ENCODE data around the gene ZBTB46.
"Not testable (repeated sequence)": the region's sequence is repeated elsewhere in the genome, so short reads cannot be mapped to it uniquely, and the experiment has no call there.

The ZBTB46 gene

DNA sequence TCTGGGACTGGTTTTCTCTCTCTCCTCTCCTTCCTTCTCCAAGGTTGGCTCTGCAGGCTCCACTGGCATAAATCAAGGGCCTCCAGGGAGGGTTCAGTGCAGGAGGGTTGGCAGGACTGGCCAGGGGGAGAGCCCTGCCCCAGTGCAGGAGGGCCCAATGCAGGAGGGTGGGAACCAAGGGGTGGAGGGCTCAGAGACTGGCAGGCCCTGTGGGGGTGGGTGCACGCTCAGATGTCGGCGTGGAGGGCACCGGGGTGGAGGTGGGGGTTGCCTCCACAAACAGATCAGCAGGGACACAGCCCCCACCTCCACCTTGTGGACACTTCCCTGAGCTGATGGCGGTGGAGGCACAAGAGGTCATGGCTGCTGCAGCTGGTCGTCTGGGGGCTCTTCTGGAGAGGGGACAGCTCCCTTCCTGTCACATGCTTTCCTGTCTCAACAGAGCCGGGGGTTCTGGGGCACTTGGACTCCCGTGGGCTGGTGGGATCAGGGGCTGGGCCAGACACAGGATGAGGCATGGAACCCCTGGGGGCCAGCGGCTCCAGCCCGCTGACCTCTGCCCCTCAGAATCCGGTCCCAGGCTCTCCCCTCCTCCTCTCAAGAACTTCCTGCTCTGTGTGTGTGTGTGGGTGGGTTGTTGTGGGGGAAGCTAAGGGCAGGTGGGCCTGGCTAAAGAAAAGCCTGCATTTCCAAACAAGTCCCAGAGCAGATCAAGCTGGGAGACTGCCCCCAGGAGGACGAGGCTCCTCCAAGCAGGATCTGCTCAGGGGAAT, 27.5 kb upstream of the ZBTB46 start:
- no peak for DNase-seq (ENCODE audit: low read depth in 1 of 2, low spot score in 1 of 2)

DNA sequence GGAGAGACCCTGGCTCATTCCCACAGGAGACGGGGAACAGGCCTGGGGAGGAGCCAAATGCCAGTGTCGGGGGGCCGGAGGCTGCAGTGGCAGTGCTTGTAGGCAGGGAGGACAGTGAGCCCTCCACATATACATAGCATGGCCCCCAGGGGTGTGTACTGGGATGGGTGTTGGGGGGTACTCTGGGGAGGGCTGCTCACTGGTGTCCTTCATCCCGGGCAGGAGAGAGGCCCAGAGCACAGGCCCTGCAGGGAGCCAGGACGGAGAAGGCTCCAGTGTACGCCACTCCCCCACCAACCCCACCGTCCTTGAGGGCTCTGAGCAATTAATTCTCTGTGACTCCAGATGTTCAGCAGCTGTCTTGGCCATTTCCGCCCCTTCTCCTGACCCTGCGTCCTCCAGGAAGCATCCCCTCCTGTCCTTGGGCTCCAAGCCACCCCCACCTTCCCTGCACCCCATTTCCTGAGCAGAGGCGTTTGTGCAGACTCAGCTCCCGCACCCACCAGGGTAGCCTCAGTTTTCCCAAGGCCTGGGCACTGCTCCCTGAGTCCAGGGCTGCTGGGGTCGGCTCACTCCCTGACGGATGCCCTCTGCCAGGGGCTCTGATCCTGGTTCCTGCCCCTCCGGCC, 26.8 kb upstream of the ZBTB46 start:
- no peak for DNase-seq (ENCODE audit: low read depth in 1 of 2, low spot score in 1 of 2)

DNA sequence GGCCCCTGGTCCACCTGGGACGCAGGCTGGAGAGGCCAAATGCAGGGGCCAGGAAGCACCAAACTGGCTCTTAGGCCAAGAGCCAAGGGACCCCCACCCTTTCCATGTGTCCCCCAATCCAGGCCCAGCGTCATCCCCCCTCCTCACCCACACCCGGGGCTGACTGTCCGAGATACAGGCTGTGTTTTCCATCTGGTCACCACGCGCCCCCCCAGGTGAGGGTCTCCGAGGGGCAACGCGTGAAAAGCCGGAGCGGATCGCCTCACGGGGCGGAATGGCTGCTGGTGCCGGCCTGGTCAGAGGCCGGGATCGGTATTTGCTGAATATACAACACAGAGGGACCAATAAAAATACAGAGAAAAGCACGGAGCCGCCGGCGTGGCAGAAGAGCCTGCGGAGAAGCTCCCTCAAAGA, 25.0 kb upstream of the ZBTB46 start:
- no peak for DNase-seq (ENCODE audit: low read depth in 1 of 2, low spot score in 1 of 2)

DNA sequence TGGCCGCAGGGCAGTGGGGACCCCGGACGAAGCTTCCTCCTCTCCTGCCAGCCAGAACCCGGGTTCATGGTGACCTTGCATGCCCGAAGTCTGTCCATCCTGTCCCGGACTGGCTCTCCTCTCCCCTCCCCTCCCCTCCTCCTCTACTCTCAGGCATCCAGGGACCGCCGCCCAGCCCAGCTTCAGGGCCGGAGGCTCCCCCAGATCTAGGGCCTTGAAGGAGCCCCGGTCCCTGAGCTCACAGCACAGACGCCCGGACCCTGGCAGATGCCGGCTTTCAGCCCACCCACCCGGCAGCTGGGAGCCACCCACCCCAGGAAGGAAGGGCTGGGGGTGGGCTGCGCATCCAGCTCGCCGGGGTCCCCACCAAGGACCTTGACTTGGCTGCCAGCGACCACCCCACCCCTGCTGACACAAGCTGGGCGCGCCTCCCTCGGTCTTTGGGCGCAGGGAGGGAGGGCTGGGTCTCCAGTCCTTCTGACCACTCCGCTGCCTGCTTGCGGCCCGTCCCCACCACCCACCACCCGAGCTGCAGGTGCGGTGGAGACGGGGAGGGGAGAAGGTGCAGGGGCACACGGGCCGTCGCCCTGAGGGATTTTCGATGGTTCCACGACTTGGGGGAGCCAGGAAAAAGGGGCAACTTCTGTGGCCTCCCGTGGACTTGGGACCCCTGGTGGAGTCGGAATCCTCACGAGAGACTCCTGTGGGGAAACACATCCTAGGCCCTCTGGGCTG, 24.5 kb upstream of the ZBTB46 start:
- no peak for DNase-seq (ENCODE audit: low read depth in 1 of 2, low spot score in 1 of 2)

DNA sequence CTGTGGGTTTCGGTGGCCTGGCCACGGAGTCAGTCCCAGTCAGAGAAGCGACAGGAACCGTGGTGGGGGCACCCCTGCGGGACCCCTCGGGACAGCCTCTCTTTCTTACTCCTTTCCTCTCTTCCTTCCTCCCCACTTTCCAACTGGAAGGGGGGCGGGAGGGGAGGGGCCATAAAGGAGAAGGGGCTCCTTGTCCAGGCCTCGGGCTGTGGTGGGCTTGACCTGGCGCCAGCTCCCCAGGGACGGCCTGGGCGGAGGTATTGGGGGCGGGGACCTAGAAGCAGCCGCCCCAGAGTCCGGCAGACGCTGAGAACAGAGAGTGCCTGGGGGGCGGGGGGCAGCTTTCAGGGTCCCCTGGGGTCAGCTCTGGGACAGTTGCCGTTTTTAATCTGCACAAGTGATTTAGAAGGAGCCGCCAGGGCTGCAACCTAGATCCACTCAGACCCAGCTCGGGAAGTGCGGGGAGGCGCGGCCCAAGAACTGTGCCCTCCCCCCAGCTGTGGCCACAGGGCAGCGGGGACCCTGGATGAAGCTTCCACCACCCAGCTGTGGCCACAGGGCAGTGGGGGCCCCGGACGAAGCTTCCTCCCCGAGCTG, 23.8 kb upstream of the ZBTB46 start:
- no peak for DNase-seq (ENCODE audit: low read depth in 1 of 2, low spot score in 1 of 2)

DNA sequence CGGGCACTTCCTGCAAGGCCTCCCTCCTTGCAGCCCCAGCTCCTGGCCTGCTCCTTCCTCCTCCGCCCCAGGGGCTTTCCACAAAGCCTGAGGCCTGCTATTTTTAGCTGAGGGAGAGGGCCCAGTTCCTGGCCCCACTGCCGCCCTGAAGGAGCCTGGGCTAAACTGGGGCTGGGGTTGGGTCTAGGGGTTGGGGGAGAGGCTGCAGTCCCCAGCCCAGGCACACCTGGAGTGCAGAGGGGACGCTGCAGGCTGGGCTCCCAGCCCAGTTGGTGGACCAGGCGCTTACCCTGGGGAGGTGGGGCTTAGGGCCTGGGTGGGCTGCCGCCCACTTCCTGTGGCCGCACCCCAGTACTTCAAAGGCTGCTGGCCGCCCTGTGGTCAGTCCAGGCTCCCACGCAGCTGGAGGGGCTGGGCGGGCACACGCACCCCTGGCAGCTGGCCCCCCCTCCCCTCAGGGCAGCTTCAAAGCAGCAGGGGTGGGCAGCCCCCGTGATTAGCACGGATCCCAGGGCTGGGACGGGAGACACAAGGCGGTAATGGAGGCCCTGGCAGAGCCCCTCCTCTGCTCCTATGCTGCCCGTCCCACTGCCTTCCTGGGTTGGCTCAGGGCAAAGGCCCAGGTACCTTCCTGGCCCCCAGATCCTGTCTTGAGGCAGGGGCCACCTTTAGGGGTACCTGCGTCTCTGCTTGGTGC, 23.2 kb upstream of the ZBTB46 start:
- DNase-seq (ENCODE audit: low read depth in 1 of 2, low spot score in 1 of 2): no peak

DNA sequence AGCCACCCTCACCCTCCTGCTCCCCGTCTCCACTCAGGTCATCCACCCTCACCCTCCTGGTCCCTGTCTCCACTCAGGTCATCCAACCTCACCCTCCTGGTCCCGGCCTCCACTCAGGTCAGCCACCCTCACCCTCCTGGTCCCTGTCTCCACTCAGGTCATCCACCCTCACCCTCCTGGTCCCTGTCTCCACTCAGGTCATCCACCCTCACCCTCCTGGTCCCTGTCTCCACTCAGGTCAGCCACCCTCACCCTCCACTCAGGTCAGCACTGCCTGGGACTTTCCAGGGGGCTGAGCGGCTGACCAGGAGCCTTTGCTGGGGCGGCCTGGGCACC, 22.6 kb upstream of the ZBTB46 start:
- not testable (repeated sequence) for DNase-seq (ENCODE audit: low read depth in 1 of 2, low spot score in 1 of 2)

DNA sequence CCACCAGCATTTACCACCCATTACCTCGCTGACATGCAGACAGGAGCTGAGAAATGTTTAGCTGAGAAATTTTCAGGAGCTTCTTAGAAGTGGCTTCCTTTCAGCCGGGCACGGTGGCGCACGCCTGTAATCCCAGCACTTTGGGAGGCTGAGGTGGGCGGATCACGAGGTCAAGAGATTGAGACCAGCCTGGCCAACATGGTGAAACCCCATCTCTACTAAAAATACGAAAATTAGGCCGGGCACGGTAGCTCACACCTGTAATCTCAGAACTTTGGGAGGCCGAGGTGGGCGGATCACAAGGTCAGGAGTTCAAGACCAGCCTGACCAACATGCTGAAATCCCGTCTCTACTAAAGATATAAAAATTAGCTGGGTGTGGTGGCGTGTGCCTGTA, 20.5 kb upstream of the ZBTB46 start:
- not testable (repeated sequence) for DNase-seq (ENCODE audit: low read depth in 1 of 2, low spot score in 1 of 2)

DNA sequence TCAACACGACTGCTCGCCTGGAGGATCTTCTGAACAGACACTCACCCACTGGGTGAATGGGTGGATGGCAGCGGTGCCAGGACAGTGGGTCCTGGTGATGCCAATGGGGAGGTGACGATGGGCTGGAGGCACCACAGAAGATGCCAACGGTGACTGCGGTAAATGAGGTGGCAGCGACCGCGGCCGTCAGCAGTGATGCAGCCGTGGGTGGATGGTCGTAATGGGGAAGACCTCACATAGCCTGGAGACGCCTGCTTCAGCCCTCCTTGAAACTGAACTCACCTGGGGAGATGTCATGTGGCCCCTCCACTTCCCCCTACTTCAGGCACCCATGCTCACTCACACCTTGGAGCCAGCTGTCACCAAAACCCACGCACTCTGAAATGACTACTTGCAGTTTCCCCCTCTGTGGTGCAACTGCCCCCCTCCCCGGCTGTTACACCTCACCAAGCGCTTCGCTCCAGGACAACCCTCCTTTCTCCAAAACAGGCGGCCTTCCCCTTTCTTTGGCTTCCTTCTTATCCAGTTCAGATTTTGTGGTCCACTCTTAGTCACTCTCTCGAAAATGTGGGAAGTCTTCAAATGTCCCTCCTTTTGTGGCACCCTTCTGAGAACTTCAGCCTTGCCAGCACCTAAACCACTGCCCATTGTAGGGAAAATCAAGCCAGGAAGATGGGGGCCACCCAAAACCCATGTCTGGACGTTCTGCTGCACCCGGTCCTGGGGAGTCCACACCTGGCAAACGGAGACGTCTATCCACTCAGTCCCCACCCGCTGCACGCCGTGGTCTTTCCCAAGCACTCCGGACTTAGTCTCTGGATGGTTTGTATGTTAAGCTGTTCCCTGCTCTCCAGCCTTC, 19.9 kb upstream of the ZBTB46 start:
- peak in 1 of 2 donors; percentile 48 for DNase-seq (ENCODE audit: low read depth in 1 of 2, low spot score in 1 of 2)

DNA sequence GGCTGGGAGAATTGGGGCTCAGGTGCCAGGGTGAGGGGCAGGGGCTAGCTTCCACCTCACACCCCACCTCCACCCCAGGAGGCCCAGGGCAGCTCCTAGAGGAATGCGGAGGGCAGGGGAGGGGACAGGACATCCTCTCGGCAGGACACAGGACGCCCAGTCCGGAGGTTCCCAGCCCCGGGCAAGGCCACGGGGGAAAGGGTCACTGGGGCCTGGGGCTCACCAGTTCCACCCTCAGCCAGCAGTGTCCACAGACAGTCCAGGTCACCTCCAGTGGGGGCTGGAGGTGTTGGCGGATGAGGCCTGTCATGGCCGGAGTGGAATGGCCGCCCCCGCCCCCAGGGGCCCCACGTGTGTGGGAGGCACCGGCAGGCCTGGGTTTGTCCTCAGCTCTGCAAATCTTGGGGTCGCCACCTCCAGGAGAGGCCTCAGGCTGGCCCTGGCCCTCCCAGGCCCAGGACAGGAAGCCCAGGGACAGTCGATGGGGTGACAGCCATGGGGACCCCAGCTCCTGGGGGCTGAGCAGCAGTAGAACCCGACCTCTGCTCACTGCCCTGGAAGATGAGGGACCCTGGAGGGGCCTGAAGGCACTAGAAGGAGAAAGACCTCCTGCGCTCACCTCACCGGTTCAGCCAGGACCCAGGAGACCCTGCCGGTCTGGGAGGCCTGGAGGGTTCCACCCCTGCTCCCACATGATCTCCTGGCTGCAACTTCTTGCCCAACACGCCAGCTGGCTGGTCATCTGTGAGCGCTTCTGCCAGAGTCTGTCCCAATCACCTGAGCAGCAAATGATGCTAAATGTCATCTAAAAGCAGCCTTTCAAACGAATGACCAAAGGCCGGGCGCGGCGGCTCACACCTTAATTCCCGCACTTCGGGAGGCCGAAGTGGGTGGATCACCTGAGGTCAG, 17.2 kb upstream of the ZBTB46 start:
- no peak for DNase-seq (ENCODE audit: low read depth in 1 of 2, low spot score in 1 of 2)

DNA sequence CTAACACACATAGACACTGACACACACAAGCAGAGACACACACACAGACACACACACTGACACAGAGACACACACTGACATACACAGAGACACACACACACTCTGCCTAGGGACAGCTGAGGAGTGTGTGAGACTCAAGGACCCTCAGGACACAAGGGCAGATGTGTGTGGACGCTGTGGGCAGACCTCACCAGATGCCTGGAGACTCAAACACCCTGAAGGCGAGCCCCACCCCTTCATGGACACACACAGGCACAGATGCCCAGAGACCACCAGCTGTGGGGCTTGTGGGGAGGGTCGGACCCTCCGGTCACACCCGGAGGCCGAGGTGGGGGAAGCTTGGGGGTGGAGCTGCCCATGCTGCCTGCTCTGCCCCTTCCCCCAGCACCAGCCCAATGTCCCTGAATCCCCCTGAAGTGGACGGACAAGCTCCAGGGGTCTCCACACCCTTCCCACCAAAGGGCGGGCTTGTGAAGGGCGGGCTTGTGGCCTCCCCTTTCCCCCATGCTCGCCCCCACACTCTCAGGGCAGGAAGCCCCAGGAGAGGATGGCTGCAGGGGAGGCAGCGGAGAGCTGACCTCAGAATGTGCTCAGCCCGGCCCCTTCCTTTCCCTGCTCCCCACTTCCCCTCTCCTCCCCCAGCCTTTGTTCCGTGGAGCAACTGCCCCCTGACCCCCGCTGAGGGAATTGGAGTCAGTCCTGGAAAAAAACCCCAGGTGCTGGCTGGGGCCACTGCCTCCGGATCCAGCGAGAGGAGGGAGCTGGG, 16.4 kb upstream of the ZBTB46 start:
- DNase-seq (ENCODE audit: low read depth in 1 of 2, low spot score in 1 of 2): no peak

DNA sequence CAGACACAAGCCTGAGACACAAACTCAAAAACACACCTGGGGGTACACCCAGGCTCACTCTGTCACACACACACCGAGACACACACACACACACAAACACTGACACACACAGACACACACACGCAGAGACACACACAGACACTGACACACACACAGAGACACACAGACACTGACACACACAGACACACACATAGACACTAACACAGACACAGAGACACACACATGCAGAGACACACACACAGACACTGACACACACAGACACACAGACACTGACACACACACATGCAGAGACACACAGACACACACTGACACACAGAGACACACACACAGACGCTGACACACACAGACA, 15.8 kb upstream of the ZBTB46 start:
- DNase-seq (ENCODE audit: low read depth in 1 of 2, low spot score in 1 of 2): no peak

DNA sequence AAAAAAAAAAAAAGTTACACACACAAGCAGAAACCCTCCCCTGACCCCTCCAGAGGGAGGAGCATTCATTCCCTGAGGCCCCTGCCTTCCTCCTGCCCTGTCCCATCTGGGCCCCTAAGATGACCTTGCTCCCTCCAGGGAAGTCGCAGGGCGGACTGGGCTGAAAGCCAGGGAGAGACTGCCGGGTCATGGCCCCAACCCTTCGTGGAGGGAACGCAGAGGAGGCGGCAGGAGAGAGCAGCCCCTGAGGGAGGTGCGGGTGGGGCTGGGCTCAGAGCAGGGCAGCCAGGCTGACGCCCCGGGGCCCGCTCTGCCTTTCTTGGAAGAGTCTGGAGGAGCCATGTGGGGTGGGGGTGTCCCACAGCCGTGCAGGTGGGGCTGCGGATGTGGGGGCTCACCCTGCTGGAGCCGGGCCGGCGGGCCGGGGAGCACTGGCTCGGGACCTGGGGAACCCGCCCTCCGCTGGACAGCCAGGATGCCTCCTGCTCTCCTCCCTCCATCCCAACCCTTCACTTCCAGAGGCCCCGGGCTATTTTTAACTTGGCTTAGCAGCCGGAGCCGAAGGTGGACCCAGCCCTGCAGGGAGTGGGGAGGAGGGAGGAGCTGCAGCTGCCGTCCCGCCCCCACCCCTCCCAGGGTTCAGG, 15.2 kb upstream of the ZBTB46 start:
- DNase-seq (ENCODE audit: low read depth in 1 of 2, low spot score in 1 of 2): no peak

DNA sequence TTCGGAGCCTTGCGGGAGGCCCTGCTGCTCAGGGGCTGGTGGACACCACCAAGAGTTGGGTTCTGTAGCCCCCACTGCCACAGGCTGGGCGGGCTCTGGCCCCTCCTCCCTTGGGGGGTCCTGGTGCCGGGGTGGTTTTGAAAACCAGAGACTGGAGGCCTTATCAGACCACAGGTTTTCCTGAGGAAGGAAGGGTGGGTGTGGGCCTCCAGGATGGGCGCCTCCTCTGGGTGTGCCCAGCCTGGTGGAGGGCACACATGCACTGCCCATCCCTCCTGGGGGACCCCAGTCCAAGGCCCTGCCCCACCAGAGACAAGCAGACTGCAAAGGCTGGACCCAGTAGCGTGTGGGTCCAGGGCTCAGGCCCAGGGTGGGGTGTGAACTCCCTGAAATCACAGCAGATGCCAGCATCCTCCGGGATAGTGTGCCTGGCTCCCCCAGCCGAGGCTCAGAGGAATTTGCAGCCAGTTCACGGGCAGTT, 13.5 kb upstream of the ZBTB46 start:
- no peak for DNase-seq (ENCODE audit: low read depth in 1 of 2, low spot score in 1 of 2)

DNA sequence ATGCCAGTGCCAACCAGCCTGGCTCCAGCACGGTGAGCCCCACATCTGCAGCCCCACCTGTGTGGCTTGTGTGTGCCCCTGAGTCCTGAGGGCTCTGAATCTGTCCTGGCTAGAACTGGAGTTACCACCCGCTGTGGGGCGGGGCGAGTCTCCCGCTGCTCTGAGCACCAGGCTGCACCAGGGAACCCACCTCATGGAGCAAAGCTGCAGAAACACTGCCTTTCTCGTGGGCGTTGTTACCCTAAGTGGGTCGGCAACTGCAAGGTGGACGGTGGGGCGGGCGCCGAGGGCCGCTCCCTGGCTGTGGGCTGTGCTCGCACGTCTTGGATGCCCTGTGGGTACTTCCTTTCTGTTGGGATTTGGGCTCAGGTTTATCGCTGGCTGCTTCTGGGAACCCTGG, 12.7 kb upstream of the ZBTB46 start:
- no peak for DNase-seq (ENCODE audit: low read depth in 1 of 2, low spot score in 1 of 2)

DNA sequence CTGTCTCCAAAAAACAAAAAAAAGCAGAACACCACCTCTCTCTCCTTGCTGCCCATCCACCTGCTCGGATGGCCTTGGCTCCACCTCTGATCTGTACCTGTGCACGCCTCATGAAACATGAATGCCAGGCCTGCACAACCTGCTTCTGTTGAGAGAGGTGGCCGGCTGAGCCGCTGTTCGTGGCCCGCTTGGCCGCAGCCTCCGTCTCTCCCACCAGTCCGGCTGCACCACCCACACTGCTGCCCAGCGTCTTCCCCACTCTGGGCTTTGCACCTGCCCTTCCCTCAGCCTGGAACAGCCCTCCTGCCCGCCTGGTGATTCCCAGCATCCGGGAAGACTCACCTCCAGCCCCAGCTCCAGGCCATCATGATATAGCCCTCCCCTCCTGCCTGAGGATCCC, 12.2 kb upstream of the ZBTB46 start:
- DNase-seq (ENCODE audit: low read depth in 1 of 2, low spot score in 1 of 2): no peak

DNA sequence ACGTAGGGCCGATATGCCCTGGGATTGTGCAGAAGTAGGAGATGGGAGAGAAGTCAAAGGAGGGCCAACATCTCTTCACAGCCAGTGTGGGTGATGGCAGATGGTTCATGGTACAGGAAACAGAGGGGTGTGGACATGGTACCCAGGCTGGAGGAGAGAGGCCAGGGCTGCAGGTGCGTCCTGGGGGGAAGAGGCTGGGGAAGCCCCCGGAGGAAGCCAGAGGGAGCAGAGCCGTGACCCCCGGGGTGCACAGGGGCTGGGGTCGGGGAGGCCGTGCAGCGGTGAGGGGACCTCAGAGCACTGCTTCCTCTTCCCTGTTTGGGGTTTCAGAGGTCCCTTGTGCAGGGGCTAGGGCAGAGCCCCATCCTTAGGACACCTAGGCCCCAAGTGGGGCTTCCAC, 11.2 kb upstream of the ZBTB46 start:
- no peak for DNase-seq (ENCODE audit: low read depth in 1 of 2, low spot score in 1 of 2)

DNA sequence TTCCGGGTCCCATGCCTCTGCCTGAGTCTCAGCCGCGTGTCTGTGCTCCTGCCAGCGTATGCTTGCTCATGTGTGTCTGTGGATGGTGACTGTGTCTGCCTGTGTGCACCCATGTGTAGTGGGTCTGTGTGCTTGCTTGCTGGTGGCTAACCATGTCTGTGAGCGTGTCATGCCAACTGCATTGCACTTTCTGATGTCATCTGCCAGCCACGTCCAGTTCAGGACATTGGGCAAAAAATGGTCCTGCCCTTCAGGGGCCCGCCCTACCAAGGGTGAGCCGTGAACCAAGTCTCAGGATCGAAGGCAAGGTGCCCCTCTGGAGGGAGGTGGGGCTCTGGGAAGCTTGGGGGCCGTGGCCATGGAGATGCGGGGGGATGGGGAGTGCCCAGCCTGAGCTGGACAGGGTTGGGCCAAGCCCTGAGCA, 9.4 kb upstream of the ZBTB46 start:
- DNase-seq (ENCODE audit: low read depth in 1 of 2, low spot score in 1 of 2): no peak
